ENCODE results near the gene CD86. TPM values are rescaled to one million over a fixed set of nuclear protein-coding genes. Genes with fewer than 3 reads are reported as not detected.
"Not testable (repeated sequence)": the region's sequence is repeated elsewhere in the genome, so short reads cannot be mapped to it uniquely, and the experiment has no call there.

The CD86 gene, protein sequence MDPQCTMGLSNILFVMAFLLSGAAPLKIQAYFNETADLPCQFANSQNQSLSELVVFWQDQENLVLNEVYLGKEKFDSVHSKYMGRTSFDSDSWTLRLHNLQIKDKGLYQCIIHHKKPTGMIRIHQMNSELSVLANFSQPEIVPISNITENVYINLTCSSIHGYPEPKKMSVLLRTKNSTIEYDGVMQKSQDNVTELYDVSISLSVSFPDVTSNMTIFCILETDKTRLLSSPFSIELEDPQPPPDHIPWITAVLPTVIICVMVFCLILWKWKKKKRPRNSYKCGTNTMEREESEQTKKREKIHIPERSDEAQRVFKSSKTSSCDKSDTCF
- not detected for polyA plus RNA-seq (2013, experiment 1 of 2; ENCODE audit: insufficient read length)
- not detected for polyA plus RNA-seq (2013, experiment 2 of 2; ENCODE audit: insufficient read length)

DNA sequence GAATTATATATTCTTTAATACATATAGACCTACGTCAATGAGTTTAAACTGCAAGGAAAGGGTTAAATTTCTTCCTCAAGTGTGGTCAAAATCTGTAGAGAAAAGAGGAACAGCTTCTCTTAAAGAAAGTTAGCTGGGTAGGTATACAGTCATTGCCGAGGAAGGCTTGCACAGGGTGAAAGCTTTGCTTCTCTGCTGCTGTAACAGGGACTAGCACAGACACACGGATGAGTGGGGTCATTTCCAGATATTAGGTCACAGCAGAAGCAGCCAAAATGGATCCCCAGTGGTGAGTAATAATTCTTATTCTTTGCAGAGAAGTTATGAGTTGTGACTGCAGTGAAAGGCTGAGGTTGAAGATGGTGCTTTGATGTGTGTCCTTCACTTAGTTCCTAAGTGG, at the start of gene CD86:
CD86 (plus strand) TSS at position 148 of the 400 bp plus-strand sequence; CDS start at position 276, 128 bp downstream.
- no peak for DNase-seq

DNA sequence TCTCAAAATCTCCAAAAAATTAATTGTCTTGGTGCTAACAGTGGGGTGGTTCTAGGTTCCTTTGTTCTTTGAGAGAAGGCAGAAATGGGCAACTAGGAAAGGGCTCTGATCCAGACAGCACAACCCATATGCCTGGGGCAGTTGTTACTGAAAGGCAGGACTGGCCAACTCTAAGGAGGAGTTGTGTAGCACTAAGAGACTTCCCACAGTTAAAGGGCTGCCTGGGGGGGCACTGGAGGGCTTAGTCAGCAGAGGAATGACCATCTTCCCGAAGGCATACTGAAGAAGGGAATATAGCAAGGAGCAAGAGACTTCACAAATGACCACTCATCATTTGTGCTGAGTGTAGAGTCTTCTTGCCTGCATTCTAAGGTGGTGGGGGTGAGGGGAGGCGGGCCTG, 48.9 kb upstream of the CD86 start:
- DNase-seq = no peak

DNA sequence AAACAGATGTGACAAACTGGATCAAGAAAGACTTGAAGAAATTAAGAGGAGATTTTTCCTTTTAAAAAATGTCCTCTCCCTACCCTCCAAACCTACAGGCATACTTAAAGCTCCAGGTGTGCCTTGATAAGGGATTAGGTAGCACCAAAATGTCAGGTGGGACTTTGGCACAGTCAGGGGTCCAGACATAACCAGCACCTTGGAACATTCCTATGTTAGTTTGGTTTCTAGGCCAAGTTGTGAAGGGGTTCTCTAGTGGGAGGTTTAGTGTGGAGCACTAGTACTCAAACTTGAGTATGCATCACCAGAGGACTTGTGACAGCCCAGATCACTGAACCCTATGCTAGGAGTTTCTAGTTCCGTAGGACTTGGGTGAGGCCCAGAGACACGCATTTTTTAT, 47.0 kb upstream of the CD86 start:
- no peak for DNase-seq

DNA sequence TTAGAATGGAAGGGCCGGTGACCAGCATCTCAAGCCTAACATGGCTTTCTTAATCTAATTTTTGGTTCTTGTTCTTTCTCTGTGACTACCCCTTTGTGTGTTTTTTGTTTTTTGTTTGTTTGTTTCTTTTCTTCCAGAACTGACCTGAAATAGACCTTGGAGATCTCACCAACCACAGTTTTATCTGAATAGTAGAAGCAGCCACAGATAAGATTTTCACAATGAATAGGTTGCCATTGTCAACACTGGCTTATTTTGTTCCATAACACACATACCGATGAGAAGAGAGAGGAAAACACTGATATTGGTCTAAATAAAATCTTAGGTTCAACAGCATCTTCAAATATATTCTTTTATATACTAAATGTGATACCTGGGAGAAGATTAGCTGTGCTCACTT, 44.7 kb upstream of the CD86 start:
- DNase-seq = no peak

DNA sequence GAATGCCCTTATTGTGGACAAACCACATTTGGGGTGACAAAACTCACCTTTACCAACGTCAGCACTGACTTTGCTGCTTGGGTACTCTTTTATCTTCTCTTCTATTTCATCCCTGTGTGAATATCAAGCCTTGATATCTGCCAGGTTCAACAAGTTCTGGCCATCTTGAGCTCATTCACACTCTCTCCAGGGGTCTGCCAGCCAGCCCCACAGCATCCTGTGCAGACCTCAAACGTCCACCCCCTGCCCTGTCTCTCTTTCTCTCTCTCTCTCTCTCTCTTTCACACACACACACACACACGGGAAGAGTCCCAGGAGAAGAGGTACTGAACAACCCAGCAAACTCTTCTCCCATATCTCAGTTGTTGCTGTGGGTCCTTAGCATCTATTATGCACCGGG, 43.8 kb upstream of the CD86 start:
- DNase-seq = no peak

DNA sequence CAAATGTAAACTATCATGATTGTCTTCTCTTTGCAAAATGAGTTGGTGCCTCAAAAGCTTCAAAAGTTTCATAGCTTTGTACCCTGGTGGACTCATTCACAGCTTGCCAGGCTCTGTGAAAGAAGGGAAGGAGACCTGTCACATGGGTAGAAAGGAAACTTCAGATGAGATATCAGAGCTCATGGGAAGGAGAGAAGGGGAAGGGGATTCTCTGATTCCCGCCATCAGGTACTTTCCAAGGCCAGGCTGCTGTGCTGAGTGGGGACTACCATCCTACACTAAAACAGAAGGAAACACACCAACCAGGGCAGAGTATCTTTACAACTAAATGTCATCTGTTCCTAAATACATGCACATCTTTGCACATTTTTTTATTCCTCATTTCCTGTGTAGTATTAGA, 42.3 kb upstream of the CD86 start:
- DNase-seq = no peak

DNA sequence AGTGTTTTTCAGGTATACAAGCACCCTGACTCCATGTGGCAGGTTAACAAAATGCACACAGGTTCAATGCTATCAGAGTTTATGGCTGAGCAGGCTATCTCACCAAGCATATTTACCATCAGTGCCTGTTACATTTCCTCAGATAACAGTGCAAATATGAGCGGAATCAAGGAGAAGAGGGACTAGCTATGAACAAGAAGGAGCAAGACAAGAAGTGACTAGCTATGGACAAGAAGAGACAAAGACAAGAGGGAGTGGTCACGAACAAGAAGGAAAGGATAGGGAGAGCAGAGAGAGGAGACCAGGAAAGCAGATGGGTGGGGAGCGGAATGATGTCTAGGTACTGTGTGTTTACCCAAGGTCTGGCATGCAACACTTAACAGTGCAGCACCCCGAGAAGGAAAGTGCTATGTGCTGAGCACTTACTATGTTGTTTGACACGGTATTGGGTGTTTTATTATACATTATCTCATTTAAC, 41.7 kb upstream of the CD86 start:
- no peak for DNase-seq

DNA sequence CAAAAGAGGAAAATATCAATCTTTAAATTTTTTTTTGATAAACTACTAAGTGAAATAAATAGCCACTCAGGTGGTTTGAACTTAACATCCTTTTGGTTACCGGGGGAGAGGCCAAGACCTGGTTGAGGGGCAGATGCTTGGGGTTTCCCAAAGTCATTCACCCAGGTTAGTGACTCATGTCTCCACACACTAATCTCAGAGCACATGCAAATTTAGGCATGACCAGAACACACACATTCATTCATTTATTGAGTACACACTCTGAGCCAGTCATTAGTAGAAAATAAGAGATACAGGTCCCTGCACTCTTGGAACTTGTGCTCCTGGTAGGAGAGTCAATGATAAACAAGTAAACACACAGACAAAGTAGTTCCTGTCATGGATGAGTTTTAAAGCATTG, 40.4 kb upstream of the CD86 start:
- no peak for DNase-seq

DNA sequence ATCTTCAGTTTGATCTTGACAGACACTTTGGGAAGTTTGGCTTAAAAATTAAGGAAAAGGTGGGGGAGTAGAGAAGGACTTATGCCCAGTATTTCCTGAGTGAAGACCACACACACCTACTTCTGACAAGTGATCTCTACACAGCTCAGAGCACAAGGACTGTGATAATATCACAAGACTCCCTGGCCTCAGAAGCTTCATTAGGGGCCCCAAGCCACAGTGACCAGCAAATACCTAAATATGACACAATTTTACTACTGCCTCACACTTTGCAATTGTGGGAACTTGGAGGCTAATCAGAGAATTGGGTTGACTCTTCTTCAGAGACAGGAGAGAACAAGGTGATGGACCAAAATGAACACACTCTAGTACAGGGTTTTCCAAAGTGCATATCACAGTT, 35.7 kb upstream of the CD86 start:
- DNase-seq = no peak

DNA sequence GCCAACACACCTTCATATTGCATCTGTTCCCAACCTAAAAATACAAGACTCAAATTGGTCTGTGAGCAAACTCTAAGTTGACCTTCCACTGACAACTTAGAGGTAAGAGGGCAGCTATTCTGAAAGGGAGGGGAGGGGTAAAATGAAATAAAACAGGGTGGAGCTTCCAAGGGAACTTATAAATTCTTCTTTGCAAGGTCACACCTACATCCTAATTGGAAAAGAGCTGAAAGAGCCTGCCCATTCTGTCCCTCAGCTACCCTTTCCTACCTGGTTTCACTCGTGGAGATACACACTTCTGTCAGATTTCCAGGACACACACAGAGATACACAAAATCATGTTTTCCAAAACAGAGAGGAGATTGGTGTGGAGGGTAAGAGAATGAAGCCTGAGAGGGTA, 34.1 kb upstream of the CD86 start:
- no peak for DNase-seq

DNA sequence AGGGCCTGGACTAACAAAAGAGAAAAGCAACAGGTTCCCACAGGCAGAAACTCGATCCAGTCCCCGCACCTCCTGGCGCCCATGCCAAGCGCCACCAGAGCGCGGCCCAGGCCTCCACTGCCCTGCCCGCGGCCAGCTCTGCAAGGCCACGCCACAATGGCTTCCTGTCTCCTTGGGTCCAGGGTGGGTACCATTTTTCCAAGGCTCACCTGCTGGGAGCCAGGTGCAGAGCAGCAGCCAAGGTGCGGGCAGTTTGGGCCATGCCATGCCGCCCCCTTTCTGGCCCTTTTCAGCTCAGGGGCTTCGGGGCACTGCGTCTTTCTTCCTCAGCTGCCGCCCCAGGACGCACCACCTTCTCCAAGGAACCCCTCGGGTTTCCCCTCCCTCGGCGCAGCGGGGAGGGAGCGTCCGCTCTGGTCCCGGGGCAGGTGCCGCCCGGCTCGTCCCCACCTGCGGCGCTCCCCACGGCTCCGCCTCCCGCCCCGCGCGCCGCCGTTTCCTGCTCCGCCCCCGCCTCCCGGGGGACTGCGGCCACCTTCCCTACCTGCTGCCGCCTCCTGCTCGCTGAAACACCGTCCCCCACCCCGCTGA, 33.3 kb upstream of the CD86 start, which contains the start of gene ILDR1:
ILDR1 (minus strand) TSS at position 437 of the 591 bp plus-strand sequence; CDS start at position 267, 170 bp downstream.
- DNase-seq = no peak

DNA sequence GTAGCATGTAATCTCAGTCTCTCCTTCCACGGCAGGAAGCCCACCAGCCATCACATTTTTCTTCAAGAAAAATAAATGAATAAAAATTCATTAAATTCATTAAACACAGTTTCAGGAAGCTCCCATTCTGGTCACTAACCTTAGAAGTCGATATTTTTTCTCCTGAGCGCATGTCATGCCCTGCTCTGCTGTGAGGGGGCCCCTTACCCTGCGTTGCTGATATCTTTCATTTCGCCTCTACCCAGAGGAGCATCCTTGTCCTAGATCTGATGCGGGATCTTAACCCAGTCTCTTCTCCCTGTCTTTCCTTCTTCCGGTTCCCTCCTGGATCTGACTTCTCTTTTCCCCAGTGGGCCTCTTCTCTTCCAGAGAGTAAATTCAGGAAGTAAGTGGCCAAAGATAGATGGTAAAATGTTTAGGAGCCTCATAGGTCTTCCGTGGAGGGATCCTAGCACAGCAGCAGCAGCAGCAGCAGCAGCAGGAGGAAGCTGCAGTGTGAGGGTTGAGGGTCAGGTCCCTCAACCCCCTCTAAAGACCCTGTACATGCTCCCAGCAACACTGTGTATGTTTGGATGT, 31.7 kb upstream of the CD86 start:
- no peak for DNase-seq

DNA sequence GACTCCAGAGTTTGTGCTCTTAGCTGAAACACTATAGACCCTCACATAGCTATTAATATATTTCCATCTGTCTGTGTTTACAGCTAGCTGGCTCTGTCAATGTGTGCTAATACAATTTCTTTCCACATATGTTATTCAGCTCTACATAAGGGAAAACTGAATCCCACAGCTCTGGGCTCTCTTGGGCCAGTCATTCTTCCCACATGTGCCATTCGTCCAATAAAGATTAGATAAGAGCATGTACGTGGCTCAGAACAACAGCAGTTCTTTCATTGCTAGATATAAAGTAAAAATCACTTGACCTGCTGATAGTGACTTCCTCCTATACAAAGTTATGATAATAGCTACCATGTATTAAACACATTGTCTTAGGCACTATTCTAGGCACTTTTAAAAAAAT, 30.4 kb upstream of the CD86 start:
- no peak for DNase-seq

DNA sequence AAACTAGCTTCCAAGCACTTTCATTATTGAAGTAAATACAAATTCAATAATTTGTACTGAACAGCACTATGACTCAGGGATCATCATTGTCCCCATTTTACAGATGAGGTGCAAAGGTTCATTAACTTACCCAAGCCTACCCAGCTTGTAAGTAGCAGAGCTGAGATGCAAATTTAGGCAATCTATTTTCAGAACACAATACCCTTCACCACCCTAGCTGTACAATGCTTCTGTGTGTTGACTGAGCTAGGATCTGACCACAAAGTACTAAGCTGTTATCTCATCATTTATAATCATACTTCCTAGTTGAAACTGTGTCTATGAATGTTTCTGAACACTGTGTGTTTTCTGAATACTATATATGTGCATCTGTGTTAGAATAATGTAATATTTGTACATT, 29.9 kb upstream of the CD86 start:
- DNase-seq = no peak

DNA sequence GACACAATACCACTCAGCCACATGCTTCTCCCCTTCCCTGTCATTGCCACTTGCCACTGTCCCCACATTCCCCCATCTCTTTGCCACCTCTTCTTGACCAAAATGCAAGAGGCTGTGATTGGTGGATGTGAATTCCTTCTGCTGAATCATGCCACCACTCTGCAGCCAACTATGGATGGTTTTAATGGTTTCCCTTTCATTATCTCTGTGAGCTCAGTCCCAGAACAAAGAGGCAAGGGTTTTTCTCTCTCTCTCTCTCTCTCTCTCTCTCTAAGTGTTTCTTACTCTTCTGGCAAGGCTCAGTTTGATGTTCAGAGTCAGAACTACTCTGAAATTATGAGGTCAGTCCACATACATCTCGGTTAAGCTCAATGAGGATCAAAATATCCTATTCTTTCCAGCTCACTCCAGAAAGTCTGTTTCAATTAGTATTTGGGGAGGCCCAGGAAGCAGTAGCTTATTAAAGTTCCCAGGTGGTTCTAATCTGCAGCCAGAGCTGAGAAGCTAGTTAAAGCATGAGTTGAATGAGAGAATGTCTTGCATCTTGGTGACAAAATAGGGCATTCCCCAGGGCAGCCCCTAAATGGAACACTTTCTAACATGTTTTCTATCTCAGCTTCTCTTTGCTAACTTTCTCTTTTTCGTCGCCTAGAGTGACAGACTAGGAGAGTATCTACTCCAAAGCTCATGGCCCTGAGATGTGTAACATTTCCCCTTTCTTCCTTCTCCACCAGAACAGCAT, 24.6 kb upstream of the CD86 start:
- DNase-seq = peak; percentile 21

DNA sequence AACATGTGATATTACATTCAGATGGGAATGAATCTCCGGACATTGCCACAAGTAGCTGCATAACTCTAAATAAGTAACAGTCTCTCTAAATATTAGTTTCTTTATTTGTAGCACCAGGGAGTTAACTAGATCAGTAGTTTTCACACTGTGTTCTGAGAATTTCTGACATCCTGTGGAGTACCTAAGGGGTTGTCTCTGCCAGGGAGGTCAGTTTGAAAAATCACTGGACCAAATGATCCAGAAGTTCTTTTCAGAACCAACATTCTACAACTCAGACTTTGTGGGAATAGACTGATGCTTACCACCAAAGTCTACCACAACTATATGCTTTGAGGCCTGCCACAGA, 24.1 kb upstream of the CD86 start:
- DNase-seq = no peak

DNA sequence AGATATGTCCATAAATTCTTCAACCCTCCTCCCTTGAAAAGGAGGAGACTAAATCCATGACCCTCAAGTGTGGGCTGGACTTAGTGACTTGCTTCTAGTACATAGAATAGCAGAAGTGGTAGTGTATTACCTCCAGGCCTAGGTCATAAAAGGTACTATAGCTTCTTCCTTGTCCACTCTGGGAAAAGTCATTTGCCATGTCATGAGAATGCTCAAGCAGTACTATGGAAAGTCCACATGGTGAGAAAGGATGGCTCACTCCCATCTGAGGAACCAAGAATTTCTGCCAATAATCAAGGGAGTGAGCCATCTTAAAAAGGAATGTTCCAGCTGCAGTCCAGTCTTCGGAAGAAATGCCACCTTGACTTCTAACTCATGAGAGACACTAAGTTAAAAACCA, 22.6 kb upstream of the CD86 start:
- no peak for DNase-seq

DNA sequence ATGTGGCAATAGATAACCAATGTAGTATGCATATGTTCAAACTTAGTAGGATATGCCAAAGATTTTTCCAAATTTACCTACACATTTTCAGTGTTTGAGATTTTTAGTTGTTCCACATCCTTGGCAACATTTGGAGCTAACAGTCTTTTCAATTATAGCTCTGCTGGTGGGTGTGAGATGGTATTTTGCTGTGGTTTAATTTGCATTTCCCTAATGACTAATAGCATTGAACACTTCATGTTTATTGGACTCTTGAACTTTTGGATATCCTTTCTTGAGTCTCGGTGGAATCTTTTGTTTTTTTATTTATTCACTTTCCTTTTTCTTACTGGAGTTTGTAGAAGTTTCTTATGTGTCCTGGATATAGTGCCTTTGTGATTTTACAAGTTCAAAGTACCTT, 22.1 kb upstream of the CD86 start:
- no peak for DNase-seq

DNA sequence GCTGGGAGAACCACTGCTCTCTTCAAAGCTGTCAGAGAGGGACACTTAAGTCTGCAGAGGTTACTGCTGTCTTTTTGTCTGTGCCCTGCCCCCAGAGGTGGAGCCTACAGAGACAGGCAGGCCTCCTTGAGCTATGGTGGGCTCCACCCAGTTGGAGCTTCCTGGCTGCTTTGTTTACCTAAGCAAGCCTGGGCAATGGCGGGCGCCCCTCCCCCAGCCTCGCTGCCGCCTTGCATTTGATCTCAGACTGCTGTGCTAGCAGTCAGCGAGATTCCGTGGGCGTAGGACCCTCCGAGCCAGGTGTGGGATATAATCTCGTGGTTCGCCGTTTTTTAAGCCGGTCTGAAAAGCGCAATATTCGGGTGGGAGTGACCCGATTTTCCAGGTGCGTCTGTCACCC, 7.9 kb upstream of the CD86 start:
- not testable (repeated sequence) for DNase-seq

DNA sequence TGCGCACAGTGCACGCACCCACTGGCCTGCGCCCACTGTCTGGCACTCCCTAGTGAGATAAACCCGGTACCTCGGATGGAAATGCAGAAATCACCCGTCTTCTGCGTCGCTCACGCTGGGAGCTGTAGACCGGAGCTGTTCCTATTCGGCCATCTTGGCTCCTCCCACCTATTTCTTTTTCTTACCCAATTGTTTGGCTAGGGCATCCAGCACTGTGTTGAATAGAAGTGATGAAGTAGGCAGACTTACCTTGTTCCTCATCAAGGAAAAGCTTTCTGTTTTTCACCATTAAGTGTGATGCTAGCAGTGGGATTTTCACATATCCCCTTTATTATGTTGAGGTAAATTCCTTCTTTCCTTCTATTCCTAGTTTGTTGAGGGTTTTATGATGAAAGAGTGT, 7.4 kb upstream of the CD86 start:
- not testable (repeated sequence) for DNase-seq

DNA sequence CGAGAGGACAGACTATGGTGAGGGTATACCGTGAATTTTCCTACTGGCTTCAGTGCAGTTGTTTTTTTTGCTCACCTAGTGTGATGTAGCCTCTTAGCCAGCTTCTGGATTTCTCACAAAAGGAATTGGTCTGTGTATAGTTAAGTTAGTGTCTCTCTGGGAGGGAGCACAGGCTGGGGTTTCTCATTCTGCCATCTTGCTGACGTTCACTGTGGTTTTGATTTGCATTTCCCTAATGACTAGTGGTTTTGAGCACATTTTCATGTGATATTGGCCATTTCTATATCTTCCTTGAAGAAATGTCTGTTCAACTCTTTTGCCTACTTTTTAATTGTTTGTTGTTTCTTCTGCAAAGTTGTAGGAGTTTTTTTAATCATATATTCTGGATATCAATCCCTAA, 2.2 kb upstream of the CD86 start:
- DNase-seq = no peak

DNA sequence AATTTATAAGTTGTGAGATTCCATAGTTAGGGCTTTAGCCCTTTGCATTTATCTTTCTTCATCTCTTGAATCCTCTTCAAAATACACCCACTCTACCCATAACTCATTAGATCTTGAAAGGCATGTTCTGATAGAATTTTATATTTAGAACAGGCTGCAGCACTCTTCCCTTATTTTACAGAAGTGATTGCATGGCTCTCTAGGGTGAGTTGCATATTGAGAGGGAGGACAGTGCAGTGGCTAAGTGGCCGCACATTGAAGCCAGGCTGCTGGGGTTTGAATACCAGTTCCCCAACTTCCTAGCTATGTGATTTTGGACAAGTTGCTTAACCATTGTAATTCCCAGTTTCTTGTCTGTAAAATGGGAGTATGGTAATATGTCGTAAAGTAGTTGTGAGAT, 2.5 kb downstream of the CD86 start:
- DNase-seq = no peak

DNA sequence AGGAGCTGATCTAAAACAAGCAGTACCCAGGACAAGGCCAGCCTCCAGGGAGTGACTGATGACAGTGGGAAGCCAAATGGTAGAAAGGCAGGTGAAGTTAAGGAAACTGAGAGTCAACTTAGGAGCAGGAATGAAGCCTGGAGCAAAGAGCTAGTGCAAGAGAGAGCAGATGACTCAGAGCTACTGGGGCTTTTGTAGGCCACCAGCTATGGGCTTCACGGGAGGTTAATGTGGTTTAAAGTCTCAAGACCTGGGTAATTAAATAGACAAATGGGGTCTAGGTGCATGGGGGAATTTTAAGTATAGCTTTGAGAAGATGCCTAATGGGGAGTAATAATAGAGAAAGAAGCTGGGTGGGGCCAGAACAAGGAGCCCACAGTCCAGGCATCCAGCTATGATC, 3.1 kb downstream of the CD86 start:
- no peak for DNase-seq
